Measurements from ENCODE around the gene ADM2.
"Not testable (repeated sequence)": the region's sequence is repeated elsewhere in the genome, so short reads cannot be mapped to it uniquely, and the experiment has no call there.

DNA sequence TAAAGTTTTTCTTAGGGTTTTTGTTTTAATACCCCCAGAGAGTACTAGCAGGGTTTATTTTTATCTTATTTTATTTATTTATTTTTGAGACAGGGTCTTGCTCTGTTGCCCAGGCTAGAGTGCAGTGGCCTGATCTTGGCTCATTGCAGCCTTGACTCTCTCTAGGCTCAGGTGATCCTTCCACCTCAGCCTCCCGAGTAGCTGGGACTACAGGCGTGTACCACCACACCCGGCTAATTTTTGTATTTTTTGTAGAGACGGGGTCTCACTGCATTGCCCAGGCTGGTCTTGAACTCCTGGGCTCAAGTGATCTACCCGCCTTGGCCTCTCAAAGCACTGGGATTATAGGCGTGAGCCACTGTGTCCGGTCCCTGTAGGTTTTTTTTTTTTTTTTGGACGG lies 38.8 kb downstream of the ADM2 start:
- TF ChIP-seq, protein P1, sequence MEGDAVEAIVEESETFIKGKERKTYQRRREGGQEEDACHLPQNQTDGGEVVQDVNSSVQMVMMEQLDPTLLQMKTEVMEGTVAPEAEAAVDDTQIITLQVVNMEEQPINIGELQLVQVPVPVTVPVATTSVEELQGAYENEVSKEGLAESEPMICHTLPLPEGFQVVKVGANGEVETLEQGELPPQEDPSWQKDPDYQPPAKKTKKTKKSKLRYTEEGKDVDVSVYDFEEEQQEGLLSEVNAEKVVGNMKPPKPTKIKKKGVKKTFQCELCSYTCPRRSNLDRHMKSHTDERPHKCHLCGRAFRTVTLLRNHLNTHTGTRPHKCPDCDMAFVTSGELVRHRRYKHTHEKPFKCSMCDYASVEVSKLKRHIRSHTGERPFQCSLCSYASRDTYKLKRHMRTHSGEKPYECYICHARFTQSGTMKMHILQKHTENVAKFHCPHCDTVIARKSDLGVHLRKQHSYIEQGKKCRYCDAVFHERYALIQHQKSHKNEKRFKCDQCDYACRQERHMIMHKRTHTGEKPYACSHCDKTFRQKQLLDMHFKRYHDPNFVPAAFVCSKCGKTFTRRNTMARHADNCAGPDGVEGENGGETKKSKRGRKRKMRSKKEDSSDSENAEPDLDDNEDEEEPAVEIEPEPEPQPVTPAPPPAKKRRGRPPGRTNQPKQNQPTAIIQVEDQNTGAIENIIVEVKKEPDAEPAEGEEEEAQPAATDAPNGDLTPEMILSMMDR (conservative IDR thresholded peaks at IDR 0.05 in 1 of 2, IDR thresholded peaks at IDR 0.05 in 1 of 2; ENCODE audit: extremely low read depth in 1 of 2, insufficient read depth in 1 of 2, low read depth in 1 of 2, low read length in 2 of 2): not testable (repeated sequence)
- not testable (repeated sequence) for TF ChIP-seq EZH2 (IDR thresholded peaks at IDR 0.05; ENCODE audit: borderline replicate concordance, low read length)
